H9 (cell line): ENCODE measurements around the gene SLC6A7. TPM values are rescaled to one million over a fixed set of nuclear protein-coding genes. Genes with fewer than 3 reads are reported as not detected.

ENCODE experiments used
- DNase-seq: peaks from one replicate; pipeline ENCODE4 v3.0.0-alpha.2; 2017
- H2AFZ ChIP-seq: one replicate; pipeline ENCODE4 v1.6.1; 2013; ENCODE audit warnings: mild to moderate bottlenecking, low read length, control low read depth, moderate library complexity
- H2AK5ac ChIP-seq: 2 replicates; pipeline ENCODE4 v1.6.1; 2013; ENCODE audit warnings: low read length, control low read depth, mixed read lengths; ENCODE audit not compliant: insufficient read length
- H2BK120ac ChIP-seq: one replicate; pipeline ENCODE4 v1.6.1; 2013; ENCODE audit warnings: low read depth, mild to moderate bottlenecking, low read length, control low read depth, inconsistent platforms; ENCODE audit not compliant: poor library complexity, severe bottlenecking
- H2BK12ac ChIP-seq: 2 replicates; pipeline ENCODE4 v1.6.1; 2013; ENCODE audit warnings: low read length, control low read depth, mixed read lengths, low read depth; ENCODE audit not compliant: insufficient read length
- H2BK15ac ChIP-seq: 2 replicates; pipeline ENCODE4 v1.6.1; 2013; ENCODE audit warnings: low read depth, low read length, control low read depth
- H2BK20ac ChIP-seq: one replicate; pipeline ENCODE4 v1.6.1; 2013; ENCODE audit warnings: low read depth, mild to moderate bottlenecking, low read length, control low read depth, inconsistent platforms; ENCODE audit not compliant: poor library complexity, severe bottlenecking
- H2BK5ac ChIP-seq: 2 replicates; pipeline ENCODE4 v1.6.1; 2013; ENCODE audit warnings: low read length, control low read depth, mixed read lengths; ENCODE audit not compliant: insufficient read length
- H3K14ac ChIP-seq: 2 replicates; pipeline ENCODE4 v1.6.1; 2013; ENCODE audit warnings: low read length, control low read depth; ENCODE audit not compliant: insufficient read depth
- H3K18ac ChIP-seq: 2 replicates; pipeline ENCODE4 v1.6.1; 2013; ENCODE audit warnings: low read depth, mild to moderate bottlenecking, mixed read lengths, low read length, control low read depth; ENCODE audit not compliant: insufficient read length
- H3K23ac ChIP-seq: 2 replicates; pipeline ENCODE4 v1.6.1; 2013; ENCODE audit warnings: low read length, control low read depth, mixed read lengths, low read depth; ENCODE audit not compliant: insufficient read length
- H3K23me2 ChIP-seq: 2 replicates; pipeline ENCODE4 v1.6.1; 2013; ENCODE audit warnings: low read depth, mild to moderate bottlenecking, mixed read lengths, low read length, control low read depth; ENCODE audit not compliant: insufficient read length, poor library complexity, severe bottlenecking
- H3K27ac ChIP-seq: 2 replicates; pipeline ENCODE4 v1.5.1; 2013; ENCODE audit warnings: low read length, control low read depth, mixed read lengths, low read depth; ENCODE audit not compliant: insufficient read length
- H3K27me3 ChIP-seq: 2 replicates; pipeline ENCODE4 v1.6.1; 2013; ENCODE audit warnings: low read length, control low read depth, inconsistent platforms; ENCODE audit not compliant: insufficient read depth
- H3K4ac ChIP-seq: 2 replicates; pipeline ENCODE4 v1.6.1; 2013; ENCODE audit warnings: low read depth, mild to moderate bottlenecking, control low read depth, inconsistent platforms, low read length, moderate library complexity
- H3K4me1 ChIP-seq: 2 replicates; pipeline ENCODE4 v1.6.1; 2013; ENCODE audit warnings: low read length, control low read depth, inconsistent platforms; ENCODE audit not compliant: insufficient read depth
- H3K4me2 ChIP-seq: 2 replicates; pipeline ENCODE4 v1.6.1; 2013; ENCODE audit warnings: low read length, control low read depth, mixed read lengths; ENCODE audit not compliant: insufficient read length, insufficient read depth
- H3K56ac ChIP-seq: 2 replicates; pipeline ENCODE4 v1.6.1; 2013; ENCODE audit warnings: low read depth, mild to moderate bottlenecking, mixed read lengths, low read length, control low read depth; ENCODE audit not compliant: insufficient read length
- H3K79me1 ChIP-seq: 2 replicates; pipeline ENCODE4 v1.6.1; 2013; ENCODE audit warnings: low read depth, mild to moderate bottlenecking, moderate library complexity, low read length, control low read depth, inconsistent platforms; ENCODE audit not compliant: insufficient read depth, poor library complexity, severe bottlenecking
- H3K79me2 ChIP-seq: 2 replicates; pipeline ENCODE4 v1.6.1; 2013; ENCODE audit warnings: low read length, control low read depth, inconsistent platforms; ENCODE audit not compliant: insufficient read depth
- H3K9ac ChIP-seq: 2 replicates; pipeline ENCODE4 v1.6.1; 2013; ENCODE audit warnings: low read length, control low read depth, mixed read lengths; ENCODE audit not compliant: insufficient read length; ENCODE audit errors: extremely low read depth
- H3K9me3 ChIP-seq: one replicate; pipeline ENCODE4 v1.6.1; 2013; ENCODE audit warnings: low read depth, low read length, inconsistent platforms; ENCODE audit not compliant: control insufficient read depth
- H3T11ph ChIP-seq: one replicate; pipeline ENCODE4 v1.6.1; 2013; ENCODE audit warnings: mild to moderate bottlenecking, low read length, control low read depth, inconsistent platforms
- H4K20me1 ChIP-seq: one replicate; pipeline ENCODE4 v1.6.1; 2013; ENCODE audit not compliant: control insufficient read depth, insufficient read length, insufficient read depth
- H4K5ac ChIP-seq: 2 replicates; pipeline ENCODE4 v1.6.1; 2013; ENCODE audit warnings: low read depth, mild to moderate bottlenecking, mixed read lengths, low read length, control low read depth; ENCODE audit not compliant: insufficient read length
- H4K8ac ChIP-seq: replicated peaks from 2 replicates; pipeline ENCODE4 v1.6.1; 2013; ENCODE audit warnings: low read length, control low read depth, mixed read lengths, low read depth; ENCODE audit not compliant: insufficient read length
- H4K91ac ChIP-seq: 2 replicates; pipeline ENCODE4 v1.6.1; 2013; ENCODE audit warnings: low read depth, mild to moderate bottlenecking, moderate library complexity, mixed read lengths, low read length, control low read depth; ENCODE audit not compliant: insufficient read length
- H3K27ac Mint-ChIP-seq, 3 experiments: 2 replicates in 2 of 3; 3 replicates in 1 of 3; pipeline ENCODE4 v1.8.0; 2020 to 2021; ENCODE audit warnings: mixed read lengths in 3 of 3, mild to moderate bottlenecking in 1 of 3, moderate library complexity in 1 of 3
- H3K27me3 Mint-ChIP-seq: 2 replicates; pipeline ENCODE4 v1.8.0; 2021; ENCODE audit warnings: low read depth, mild to moderate bottlenecking, moderate library complexity, mixed read lengths
- H3K36me3 Mint-ChIP-seq, 3 experiments: 2 replicates in 2 of 3; 3 replicates in 1 of 3; pipeline ENCODE4 v1.8.0; 2020 to 2021; ENCODE audit warnings: low read depth in 3 of 3, mixed read lengths in 3 of 3; ENCODE audit not compliant: insufficient read depth in 1 of 3
- H3K4me1 Mint-ChIP-seq, 2 experiments: 2 replicates each; pipeline ENCODE4 v1.8.0; 2020; ENCODE audit warnings: mixed read lengths in 2 of 2
- H3K4me3 Mint-ChIP-seq, 2 experiments: 2 replicates in 1 of 2; 3 replicates in 1 of 2; pipeline ENCODE4 v1.8.0; 2020 to 2021; ENCODE audit warnings: mild to moderate bottlenecking in 2 of 2, mixed read lengths in 2 of 2, moderate library complexity in 1 of 2
- H3K9me3 Mint-ChIP-seq, 2 experiments: 2 replicates in 1 of 2; 3 replicates in 1 of 2; pipeline ENCODE4 v1.8.0; 2020; ENCODE audit warnings: mild to moderate bottlenecking in 2 of 2, mixed read lengths in 2 of 2, moderate library complexity in 1 of 2
- WGBS: extraction: QIAGEN DNeasy Blood & Tissue Kit; methylation state at CpG from one replicate; pipeline ENCODE4 v1.1.7; 2013; ENCODE audit warnings: missing lambda C conversion rate, low lambda C conversion rate, mixed read lengths; ENCODE audit not compliant: insufficient read length; ENCODE audit errors: extremely low coverage; 5-methylcytosine and 5-hydroxymethylcytosine counted together
- total RNA-seq: library from RNA; stranded (reverse); gene quantifications from 2 replicates; pipeline ENCODE4 v1.2.1, GENCODE V29; 2021
- TF ChIP-seq, protein P1 (sequence below): fragments of 200-600 bp; sonication (generic); conservative IDR thresholded peaks from 3 replicates; pipeline ENCODE4 v1.8.0; 2021; ENCODE audit warnings: antibody characterized with exemption, mild to moderate bottlenecking

The SLC6A7 gene
- total RNA-seq, 1 experiment from 2014 or later, result not detected

DNA sequence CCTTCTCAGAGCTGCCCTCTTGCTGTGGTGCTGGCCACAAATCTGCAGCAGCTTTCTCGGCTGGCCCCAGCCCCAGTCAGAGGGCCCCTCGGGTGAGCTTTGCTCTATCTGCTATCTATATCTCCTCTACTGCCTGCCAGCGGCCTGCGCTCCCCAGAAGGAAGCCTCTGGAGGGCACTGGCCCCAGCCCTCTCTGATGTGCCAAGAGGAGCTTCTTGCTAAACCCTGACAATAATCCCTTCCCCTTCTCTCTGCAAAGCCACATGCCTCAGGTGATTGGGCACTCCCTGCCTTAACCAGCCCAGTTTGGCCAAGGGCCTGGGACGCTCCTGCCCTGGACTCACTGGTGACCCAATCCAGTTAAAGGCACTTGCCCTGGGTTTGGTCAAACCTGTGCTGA lies 57.0 kb downstream of the SLC6A7 start:
- H2AK5ac ChIP-seq, result no peak overlapping the region
- no peak overlapping the region for H3K23ac ChIP-seq
- peaks cover 2 to 11% of the 10 kb centered on the region in 2 experiments; a peak in 3 of 4 replicates for H3K4me1 Mint-ChIP-seq
- no peaks in the 10 kb centered on the region for H3K23me2 ChIP-seq
- no peak overlapping the region for H2BK15ac ChIP-seq
- H3K18ac ChIP-seq, result no peak overlapping the region
- H2BK20ac ChIP-seq, result no peak overlapping the region
- DNase-seq, result no peak
- no peak overlapping the region for H3K27ac ChIP-seq
- no peak overlapping the region for H3K14ac ChIP-seq
- WGBS, result no CpG with 5 or more reads among the region's 5 CpGs
- no peak overlapping the region for H2BK120ac ChIP-seq
- H4K5ac ChIP-seq, result no peak overlapping the region
- H3K27me3 ChIP-seq, result no peaks in the 10 kb centered on the region
- no peak overlapping the region for H3K4me2 ChIP-seq
- no peak overlapping the region for H3T11ph ChIP-seq
- H3K4me3 Mint-ChIP-seq, result no peak overlapping the region
- no peak overlapping the region for H2BK5ac ChIP-seq
- no peak overlapping the region for H4K8ac ChIP-seq
- H3K27me3 Mint-ChIP-seq, result peaks cover 9% of the 10 kb centered on the region
- TF ChIP-seq, protein P1, sequence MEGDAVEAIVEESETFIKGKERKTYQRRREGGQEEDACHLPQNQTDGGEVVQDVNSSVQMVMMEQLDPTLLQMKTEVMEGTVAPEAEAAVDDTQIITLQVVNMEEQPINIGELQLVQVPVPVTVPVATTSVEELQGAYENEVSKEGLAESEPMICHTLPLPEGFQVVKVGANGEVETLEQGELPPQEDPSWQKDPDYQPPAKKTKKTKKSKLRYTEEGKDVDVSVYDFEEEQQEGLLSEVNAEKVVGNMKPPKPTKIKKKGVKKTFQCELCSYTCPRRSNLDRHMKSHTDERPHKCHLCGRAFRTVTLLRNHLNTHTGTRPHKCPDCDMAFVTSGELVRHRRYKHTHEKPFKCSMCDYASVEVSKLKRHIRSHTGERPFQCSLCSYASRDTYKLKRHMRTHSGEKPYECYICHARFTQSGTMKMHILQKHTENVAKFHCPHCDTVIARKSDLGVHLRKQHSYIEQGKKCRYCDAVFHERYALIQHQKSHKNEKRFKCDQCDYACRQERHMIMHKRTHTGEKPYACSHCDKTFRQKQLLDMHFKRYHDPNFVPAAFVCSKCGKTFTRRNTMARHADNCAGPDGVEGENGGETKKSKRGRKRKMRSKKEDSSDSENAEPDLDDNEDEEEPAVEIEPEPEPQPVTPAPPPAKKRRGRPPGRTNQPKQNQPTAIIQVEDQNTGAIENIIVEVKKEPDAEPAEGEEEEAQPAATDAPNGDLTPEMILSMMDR, result no peak
- no peak overlapping the region for H3K4ac ChIP-seq
- H3K9me3 ChIP-seq, result no peaks in the 10 kb centered on the region
- H3K9ac ChIP-seq, result no peak overlapping the region
- H3K56ac ChIP-seq, result no peak overlapping the region
- no peaks in the 10 kb centered on the region; the same call in 1 of the 2 replicates for H3K4me1 ChIP-seq
- no peak overlapping the region for H4K91ac ChIP-seq
- no peaks in the 10 kb centered on the region for H3K79me2 ChIP-seq
- H4K20me1 ChIP-seq, result no peaks in the 10 kb centered on the region
- no peaks in the 10 kb centered on the region; a peak in 1 of 7 replicates for H3K36me3 Mint-ChIP-seq
- H3K27ac Mint-ChIP-seq, result peak overlapping the region in 1 of 3 experiments; percentile 74; a peak in 1 of 7 replicates
- H3K9me3 Mint-ChIP-seq, result no peaks in the 10 kb centered on the region
- H2AFZ ChIP-seq, result no peak overlapping the region
- no peaks in the 10 kb centered on the region for H3K79me1 ChIP-seq
- no peak overlapping the region for H2BK12ac ChIP-seq
